SK-N-SH (cell line): ENCODE measurements around the gene SKIL. TPM values are rescaled to one million over a fixed set of nuclear protein-coding genes. Genes with fewer than 3 reads are reported as not detected.

Experiments
- CTCF ChIA-PET: fragments of 300-600, 350-600 bp; formaldehyde crosslinking; extraction: SDS; loops from one replicate; lab custom pipeline; 2021; lab: Yijun Ruan, JAX
- POLR2A ChIA-PET: fragments of 350-600 bp; sonication (Branson Sonifier 250); formaldehyde crosslinking; extraction: SDS; loops from one replicate; lab custom pipeline; 2020; ENCODE audit warnings: antibody characterized with exemption, inconsistent platforms; lab: Yijun Ruan, JAX
- DNase-seq: peaks from one replicate; pipeline ENCODE4 v3.0.0; 2012
- H2AFZ ChIP-seq: fragments of 200-600 bp; sonication (generic); 2 replicates; pipeline ENCODE4 v1.8.1; 2016; ENCODE audit warnings: antibody characterized with exemption, mild to moderate bottlenecking, low read depth
- H3F3A ChIP-seq: fragments of 200-600 bp; sonication (generic); replicated peaks from 2 replicates; pipeline ENCODE3; 2016; ENCODE audit warnings: antibody characterized with exemption, mild to moderate bottlenecking; ENCODE audit not compliant: insufficient read depth
- H3K27ac ChIP-seq, 2 experiments: fragments of 200-500 bp in 1 of 2; fragments of 200-600 bp in 1 of 2; sonication (Bioruptor generic) in 1 of 2; sonication (generic), shearing (Covaris generic) in 1 of 2; 2 replicates each; pipeline versions ENCODE4 v1.5.1 to v1.6.1; 2014 to 2016; ENCODE audit warnings: low read depth in 2 of 2, inconsistent platforms in 1 of 2, low read length in 1 of 2, mild to moderate bottlenecking in 1 of 2, mixed read lengths in 1 of 2
- H3K27me3 ChIP-seq: fragments of 200-600 bp; sonication (generic), shearing (Covaris generic); 2 replicates; pipeline ENCODE4 v1.6.1; 2016; ENCODE audit warnings: mixed run types; ENCODE audit not compliant: insufficient read depth
- H3K36me3 ChIP-seq, 2 experiments: fragments of 200-500 bp in 1 of 2; fragments of 200-600 bp in 1 of 2; sonication (Bioruptor generic) in 1 of 2; sonication (generic) in 1 of 2; replicated peaks in 1 of 2; 2 replicates each; pipeline versions ENCODE3 to v1.5.1; 2014 to 2016; ENCODE audit warnings: low read length in 1 of 2, mild to moderate bottlenecking in 1 of 2; ENCODE audit not compliant: insufficient read depth in 2 of 2, control insufficient read depth in 1 of 2
- H3K4me1 ChIP-seq, 2 experiments: fragments of 200-500 bp in 1 of 2; fragments of 200-600 bp in 1 of 2; sonication (Bioruptor generic) in 1 of 2; sonication (generic), shearing (Covaris generic) in 1 of 2; 2 replicates each; pipeline versions ENCODE4 v1.5.1 to v1.6.1; 2014 to 2016; ENCODE audit warnings: low read depth in 1 of 2, low read length in 1 of 2, mixed run types in 1 of 2; ENCODE audit not compliant: insufficient read depth in 2 of 2, control insufficient read depth in 1 of 2
- H3K4me2 ChIP-seq: fragments of 200-600 bp; sonication (generic), shearing (Covaris generic); 2 replicates; pipeline ENCODE4 v1.6.1; 2017; ENCODE audit warnings: mixed run types
- H3K4me3 ChIP-seq, 2 experiments: fragments of 200-500 bp in 1 of 2; fragments of 200-600 bp in 1 of 2; sonication (Bioruptor generic) in 1 of 2; sonication (generic), shearing (Covaris generic) in 1 of 2; 2 replicates each; pipeline versions ENCODE4 v1.5.1 to v1.8.1; 2014 to 2016; ENCODE audit warnings: low read depth in 2 of 2, inconsistent platforms in 1 of 2, low read length in 1 of 2, mild to moderate bottlenecking in 1 of 2, mixed read lengths in 1 of 2, moderate library complexity in 1 of 2
- H3K79me2 ChIP-seq: fragments of 200-600 bp; sonication (generic); 2 replicates; pipeline ENCODE4 v1.8.1; 2017; ENCODE audit warnings: mild to moderate bottlenecking; ENCODE audit not compliant: insufficient read depth
- H3K9ac ChIP-seq: fragments of 200-600 bp; sonication (generic); 2 replicates; pipeline ENCODE4 v1.6.1; 2017; ENCODE audit warnings: mixed run types
- H3K9me2 ChIP-seq: fragments of 200-600 bp; sonication (generic); 2 replicates; pipeline ENCODE4 v1.6.1; 2017; ENCODE audit warnings: mixed run types
- H3K9me3 ChIP-seq: fragments of 200-600 bp; sonication (generic); 2 replicates; pipeline ENCODE4 v1.6.1; 2017; ENCODE audit warnings: mixed run types, mild to moderate bottlenecking, moderate library complexity
- H4K20me1 ChIP-seq: fragments of 200-600 bp; sonication (generic); 2 replicates; pipeline ENCODE4 v1.6.1; 2017; ENCODE audit warnings: mild to moderate bottlenecking, mixed run types; ENCODE audit not compliant: insufficient read depth
- EP300 ChIP-seq, 2 experiments: IDR thresholded peaks; 2 replicates each; pipeline versions ENCODE4 v1.4.0 to v1.6.1; 2012; ENCODE audit warnings: borderline replicate concordance in 1 of 2, low read depth in 1 of 2, low read length in 1 of 2
- EZH2phosphoT487 ChIP-seq: fragments of 200-600 bp; sonication (generic); IDR thresholded peaks from 2 replicates; pipeline ENCODE4 v1.6.1; 2017; ENCODE audit warnings: low read depth, mixed run types, mild to moderate bottlenecking, antibody characterized with exemption, moderate library complexity, borderline replicate concordance
- FOSL2 ChIP-seq: IDR thresholded peaks from 2 replicates; pipeline ENCODE4 v1.4.0; 2012; ENCODE audit warnings: low read depth, mild to moderate bottlenecking, moderate library complexity, borderline replicate concordance
- IRF3 ChIP-seq: fragments of 150-350 bp; IDR thresholded peaks from 2 replicates; pipeline ENCODE4 v1.6.1; 2016; ENCODE audit warnings: mild to moderate bottlenecking, low read depth, low read length
- MXI1 ChIP-seq: IDR thresholded peaks from 2 replicates; pipeline ENCODE4 v1.6.1; 2012; ENCODE audit warnings: mild to moderate bottlenecking, low read depth, low read length, improper control_type of control experiment
- NFIC ChIP-seq: IDR thresholded peaks from 2 replicates; pipeline ENCODE4 v1.4.0; 2012; ENCODE audit warnings: borderline replicate concordance
- NRF1 ChIP-seq: IDR thresholded peaks from 2 replicates; pipeline ENCODE4 v1.6.1; 2012; ENCODE audit warnings: low read depth, mild to moderate bottlenecking, low read length
- RCOR1 ChIP-seq: fragments of 150-350 bp; IDR thresholded peaks from 2 replicates; pipeline ENCODE4 v1.6.1; 2017; ENCODE audit warnings: antibody characterized with exemption, low read length
- REST ChIP-seq: IDR thresholded peaks from 2 replicates; pipeline ENCODE4 v1.6.1; 2012; ENCODE audit warnings: mild to moderate bottlenecking, low read depth, low read length, moderate library complexity
- RFX5 ChIP-seq: IDR thresholded peaks from 2 replicates; pipeline ENCODE4 v1.6.1; 2012; ENCODE audit warnings: mild to moderate bottlenecking, improper control_type of control experiment, low read length
- SIN3A ChIP-seq: IDR thresholded peaks from 2 replicates; pipeline ENCODE4 v1.6.1; 2012; ENCODE audit warnings: low read depth, mild to moderate bottlenecking, low read length, moderate library complexity, borderline replicate concordance
- TAF1 ChIP-seq: IDR thresholded peaks from 2 replicates; pipeline ENCODE4 v1.6.1; 2012; ENCODE audit warnings: low read depth, mild to moderate bottlenecking, low read length, moderate library complexity, borderline replicate concordance
- USF2 ChIP-seq: fragments of 150-350 bp; IDR thresholded peaks from 2 replicates; pipeline ENCODE4 v1.6.1; 2017; ENCODE audit warnings: antibody characterized with exemption, low read length, low read depth, borderline replicate concordance
- ZBTB33 ChIP-seq: IDR thresholded peaks from 2 replicates; pipeline ENCODE4 v1.4.0; 2012; ENCODE audit warnings: low read depth, borderline replicate concordance
- WGBS: methylation state at CpG from one replicate; pipeline ENCODE4 v1.1.6; 2017; ENCODE audit warnings: low lambda C conversion rate; 5-methylcytosine and 5-hydroxymethylcytosine counted together
- polyA plus RNA-seq, 3 experiments: library from polyadenylated mRNA; depleted of rRNA; stranded (reverse); fragments of >200 nt; gene quantifications; 2 replicates each; pipeline ENCODE4 v1.2.3, GENCODE V29; 2012

SKIL gene
- polyA plus RNA-seq, 1 of the 3 experiments (the other 2 are of a cell fraction) = 3.9 TPM

GRCh38 chr3:170418422-170419398 is 61.2 kb downstream of the SKIL start, which contains the start of gene CLDN11:
TSS of gene CLDN11 (plus strand) at chr3:170418868. CDS start at chr3:170419067, 199 bp downstream.
- Histone ChIP-seq H3K4me3 (peak within 1 kb of the TSS; percentile 41 to 52), H4K20me1 (no peaks in the 10 kb centered on the region), H2AFZ (peak within 1 kb of the TSS; percentile 83), H3K4me1 (peaks cover 0 to 8% of the 10 kb centered on the region in 2 experiments; a peak in 1 of 4 replicates), H3K9me3 (no peaks in the 10 kb centered on the region), H3K79me2 (no peaks in the 10 kb centered on the region), H3K27me3 (no peaks in the 10 kb centered on the region), H3F3A (no peaks in the 10 kb centered on the region), H3K9ac (no peak within 1 kb of the TSS), H3K27ac (no peak within 1 kb of the TSS), H3K36me3 (no peaks in the 10 kb centered on the region), H3K4me2 (peak within 1 kb of the TSS; percentile 71), H3K9me2 (no peaks in the 10 kb centered on the region)
- POLR2A ChIA-PET = no interaction called here
- 52% methylated on average over 32 of the region's 79 CpGs for WGBS
- peak; percentile 91 for DNase-seq
- TF ChIP-seq RCOR1 (no peak), NFIC (no peak), NRF1 (no peak), REST (no peak), FOSL2 (no peak), MXI1 (no peak), TAF1 (no peak), USF2 (no peak), IRF3 (no peak), SIN3A (no peak), ZBTB33 (no peak), EP300 (IDR thresholded peaks at IDR 0.05; ENCODE audit: borderline replicate concordance in 1 of 2, low read depth in 1 of 2, low read length in 1 of 2) (no peak), EZH2phosphoT487 (no peak), RFX5 (no peak)
- CTCF ChIA-PET = interaction anchor here (0.6 to 10.5 kb wide), 10 partner anchors 7 to 394 kb away, joined by 3 to 316 read pairs (median 4); partner anchors contain the start of gene SLC7A14
